Karpas-422 (cell line): ENCODE data around the gene KRTAP4-7. TPM values are rescaled to one million over a fixed set of nuclear protein-coding genes. Genes with fewer than 3 reads are reported as not detected.
"Not testable (repeated sequence)": the region's sequence is repeated elsewhere in the genome, so short reads cannot be mapped to it uniquely, and the experiment has no call there.

Experiments
- DNase-seq: peaks from one replicate; pipeline ENCODE4 v3.0.0-alpha.2; 2015
- H2AFZ ChIP-seq: fragments of 200-600 bp; sonication (generic); 2 replicates; pipeline ENCODE4 v1.6.1; 2014; ENCODE audit warnings: antibody characterized with exemption, low read length, mixed read lengths
- H3K27ac ChIP-seq: fragments of 200-600 bp; sonication (generic); 2 replicates; pipeline ENCODE4 v1.5.1; 2014; ENCODE audit warnings: mild to moderate bottlenecking, low read length, moderate library complexity
- H3K27me3 ChIP-seq: fragments of 200-600 bp; sonication (generic); 2 replicates; pipeline ENCODE4 v1.6.1; 2014; ENCODE audit warnings: low read length, mixed read lengths
- H3K36me3 ChIP-seq: fragments of 200-600 bp; sonication (generic); 2 replicates; pipeline ENCODE4 v1.6.1; 2014; ENCODE audit warnings: low read length, mixed read lengths; ENCODE audit not compliant: insufficient read depth
- H3K4me1 ChIP-seq: fragments of 200-600 bp; sonication (generic); 2 replicates; pipeline ENCODE4 v1.6.1; 2014; ENCODE audit warnings: mild to moderate bottlenecking, low read length, mixed read lengths
- H3K4me2 ChIP-seq: fragments of 200-600 bp; sonication (generic); 2 replicates; pipeline ENCODE4 v1.6.1; 2014; ENCODE audit warnings: low read length, low read depth, mild to moderate bottlenecking; ENCODE audit not compliant: poor library complexity, severe bottlenecking
- H3K4me3 ChIP-seq: fragments of 200-600 bp; sonication (generic); 2 replicates; pipeline ENCODE4 v1.5.1; 2014; ENCODE audit warnings: mild to moderate bottlenecking, antibody characterized with exemption, low read length, mixed read lengths
- H3K79me2 ChIP-seq: fragments of 200-600 bp; sonication (generic); 2 replicates; pipeline ENCODE4 v1.6.1; 2014; ENCODE audit warnings: mild to moderate bottlenecking, low read length, mixed read lengths
- H3K9ac ChIP-seq: fragments of 200-600 bp; sonication (generic); 2 replicates; pipeline ENCODE4 v1.6.0; 2014; ENCODE audit warnings: low read length
- H3K9me2 ChIP-seq: fragments of 200-600 bp; sonication (generic), shearing (Covaris generic); replicated peaks from 2 replicates; pipeline ENCODE4 v1.6.0; 2014; ENCODE audit warnings: mild to moderate bottlenecking, low read length, moderate library complexity; ENCODE audit not compliant: insufficient read depth
- H3K9me3 ChIP-seq: fragments of 300-700, 200-600 bp; sonication (generic); 2 replicates; pipeline ENCODE4 v1.6.1; 2014; ENCODE audit warnings: low read length, mixed read lengths
- H4K20me1 ChIP-seq: fragments of 200-600 bp; sonication (generic); 2 replicates; pipeline ENCODE4 v1.6.1; 2014; ENCODE audit warnings: mild to moderate bottlenecking, antibody characterized with exemption, low read length, low read depth; ENCODE audit not compliant: insufficient read depth
- total RNA-seq: library from RNA; depleted of rRNA; stranded (reverse); fragments of >200 nt; shearing (Covaris generic); gene quantifications from 2 replicates; pipeline ENCODE4 v1.2.3, GENCODE V29; 2014; ENCODE audit warnings: low replicate concordance

Gene KRTAP4-7
- total RNA-seq, 1 experiment from 2014 or later = not detected

DNA sequence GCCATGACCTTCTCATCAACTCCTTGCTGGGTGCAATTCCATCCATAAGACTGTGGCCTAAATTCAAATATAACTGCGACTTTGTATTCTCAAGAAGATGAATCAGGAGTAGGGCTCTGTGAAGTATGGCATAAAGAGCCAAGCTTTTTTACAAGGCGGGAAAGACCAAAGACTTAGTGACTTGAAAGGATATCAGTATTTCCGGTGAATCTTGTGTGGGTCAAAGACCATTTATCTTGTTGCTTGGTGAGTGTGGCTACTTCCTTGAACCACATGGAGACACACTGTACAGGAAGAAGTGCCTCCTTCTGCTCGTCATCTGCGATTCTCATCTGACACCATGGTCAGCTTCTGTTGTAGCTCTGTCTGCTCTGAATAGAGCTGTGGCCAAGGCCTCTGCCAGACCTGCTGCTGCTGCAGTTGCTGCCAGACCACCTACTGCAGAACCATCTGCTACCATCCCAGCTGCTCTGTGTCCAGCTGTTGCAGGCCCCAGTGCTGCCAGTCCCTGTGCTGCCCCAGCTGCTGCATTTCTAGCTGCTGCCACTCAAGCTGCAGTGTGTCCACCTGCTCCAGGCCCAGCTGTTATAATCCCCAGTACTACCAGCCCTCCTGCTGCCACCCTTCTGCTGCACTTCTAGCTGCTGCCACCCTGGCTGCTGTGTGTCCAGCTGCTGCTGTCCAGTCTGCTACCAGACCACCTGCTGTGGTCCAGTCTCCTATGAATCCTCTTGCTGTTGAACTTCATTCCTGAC, 12.2 kb upstream of the KRTAP4-7 start:
- Histone ChIP-seq H4K20me1 (no peaks in the 10 kb centered on the region), H2AFZ (no peak overlapping the region), H3K9me2 (no peaks in the 10 kb centered on the region), H3K79me2 (no peaks in the 10 kb centered on the region), H3K4me1 (no peaks in the 10 kb centered on the region), H3K9me3 (no peaks in the 10 kb centered on the region), H3K27me3 (no peaks in the 10 kb centered on the region), H3K9ac (no peak overlapping the region), H3K4me3 (no peak overlapping the region), H3K27ac (no peak overlapping the region), H3K4me2 (no peak overlapping the region), H3K36me3 (no peaks in the 10 kb centered on the region)
- no peak for DNase-seq

DNA sequence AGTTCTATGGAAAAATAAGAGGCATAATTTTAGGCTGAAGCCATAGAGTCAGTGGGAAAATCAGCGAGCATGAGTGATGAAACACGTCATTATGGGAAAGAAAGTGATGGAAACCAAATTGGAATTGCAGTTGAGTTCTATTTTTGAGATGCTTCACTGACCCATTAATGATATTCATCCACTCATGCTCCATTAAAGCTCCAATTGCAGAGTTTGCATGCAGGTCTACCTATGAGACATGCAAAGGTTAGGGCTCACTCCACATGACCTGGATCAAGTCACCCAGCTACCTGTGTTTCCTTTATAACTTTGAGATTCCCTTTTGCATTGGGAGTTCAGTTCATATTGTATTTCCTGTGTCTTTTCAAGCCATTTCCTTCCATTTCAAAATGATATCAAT, 10.3 kb upstream of the KRTAP4-7 start:
- Histone ChIP-seq H3K36me3 (no peaks in the 10 kb centered on the region), H4K20me1 (no peaks in the 10 kb centered on the region), H3K27me3 (no peaks in the 10 kb centered on the region), H3K4me1 (no peaks in the 10 kb centered on the region), H3K9me3 (no peaks in the 10 kb centered on the region), H3K9me2 (no peaks in the 10 kb centered on the region), H3K4me3 (no peak overlapping the region), H3K9ac (no peak overlapping the region), H2AFZ (no peak overlapping the region), H3K27ac (no peak overlapping the region), H3K4me2 (no peak overlapping the region), H3K79me2 (no peaks in the 10 kb centered on the region)
- no peak for DNase-seq

DNA sequence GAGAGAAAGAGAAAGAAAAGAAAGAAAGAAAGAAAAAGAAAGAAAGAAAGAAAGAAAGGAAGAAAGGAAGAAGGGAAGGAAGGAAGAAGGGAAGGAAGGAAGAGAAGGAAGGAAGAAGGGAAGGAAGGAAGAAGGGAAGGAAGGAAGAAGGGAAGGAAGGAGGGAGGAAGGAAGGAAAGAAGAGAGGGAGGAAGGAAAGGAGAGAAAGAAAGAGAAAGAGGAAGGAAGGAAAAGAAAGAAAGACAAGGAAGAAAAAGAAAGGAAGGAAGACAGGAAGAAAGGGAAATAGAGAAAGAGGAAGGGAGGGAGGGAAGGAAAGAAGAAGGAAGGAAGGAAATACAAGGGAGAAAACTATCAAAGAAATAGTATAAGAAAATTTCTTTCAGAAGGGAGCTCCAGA, 7.2 kb upstream of the KRTAP4-7 start:
- Histone ChIP-seq H3K4me2 (no peak overlapping the region), H3K36me3 (no peaks in the 10 kb centered on the region), H3K4me3 (no peak overlapping the region), H4K20me1 (no peaks in the 10 kb centered on the region), H3K27ac (no peak overlapping the region), H2AFZ (no peak overlapping the region), H3K9me2 (no peaks in the 10 kb centered on the region), H3K9ac (no peak overlapping the region), H3K27me3 (no peaks in the 10 kb centered on the region), H3K79me2 (no peaks in the 10 kb centered on the region), H3K9me3 (no peaks in the 10 kb centered on the region), H3K4me1 (no peaks in the 10 kb centered on the region)
- DNase-seq = no peak

DNA sequence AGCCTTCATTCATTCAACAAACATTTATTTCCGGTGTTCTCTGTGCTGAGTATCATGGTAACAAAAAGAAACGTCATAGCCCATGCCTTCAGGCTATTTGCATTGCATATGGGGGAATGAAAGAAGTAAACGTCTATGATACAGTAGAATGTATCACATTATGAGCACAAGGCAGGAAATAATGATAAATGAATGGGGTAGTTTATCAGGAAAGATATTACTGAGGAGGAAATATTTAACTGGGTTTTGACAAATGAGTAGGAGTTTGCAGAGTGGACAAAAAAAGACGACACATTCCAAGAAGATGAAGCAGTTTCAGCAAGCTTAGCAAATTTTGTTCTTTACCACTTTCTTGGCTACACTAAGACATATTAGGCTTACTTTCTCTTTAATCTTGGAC, 1.3 kb upstream of the KRTAP4-7 start:
- no peaks in the 10 kb centered on the region for H3K79me2 ChIP-seq
- no peaks in the 10 kb centered on the region for H3K9me3 ChIP-seq
- no peaks in the 10 kb centered on the region for H3K4me1 ChIP-seq
- DNase-seq = no peak
- no peak overlapping the region for H3K9ac ChIP-seq
- H3K4me3 ChIP-seq = no peak overlapping the region
- no peaks in the 10 kb centered on the region for H3K9me2 ChIP-seq
- H2AFZ ChIP-seq = no peak overlapping the region
- H3K4me2 ChIP-seq = no peak overlapping the region
- H3K27ac ChIP-seq = no peak overlapping the region
- no peaks in the 10 kb centered on the region for H3K36me3 ChIP-seq
- no peaks in the 10 kb centered on the region for H4K20me1 ChIP-seq
- no peaks in the 10 kb centered on the region for H3K27me3 ChIP-seq

DNA sequence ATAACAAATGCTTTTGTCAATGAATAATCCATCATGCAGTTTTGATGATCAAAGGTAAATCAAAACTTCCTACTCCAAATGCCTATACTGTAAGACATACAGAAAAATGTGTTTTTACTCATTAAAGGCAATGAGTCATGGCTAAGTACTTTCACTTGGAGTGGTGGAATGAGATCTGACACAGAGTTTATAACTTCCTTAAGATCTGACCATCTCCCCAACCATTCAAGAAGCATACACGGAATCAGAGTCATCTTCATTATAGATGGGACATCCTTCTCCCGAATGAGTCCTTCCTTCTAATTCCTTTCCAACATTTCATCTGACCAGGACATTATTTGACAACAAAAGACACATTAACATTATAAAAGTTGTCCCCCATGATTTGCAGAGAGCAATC, 523 bp upstream of the KRTAP4-7 start:
- H2AFZ ChIP-seq, H3K4me2 ChIP-seq, H4K20me1 ChIP-seq, H3K36me3 ChIP-seq, H3K4me3 ChIP-seq, DNase-seq, H3K9me2 ChIP-seq, H3K9me3 ChIP-seq, H3K27ac ChIP-seq, H3K79me2 ChIP-seq, H3K27me3 ChIP-seq, H3K9ac ChIP-seq, H3K4me1 ChIP-seq: not testable (repeated sequence)

DNA sequence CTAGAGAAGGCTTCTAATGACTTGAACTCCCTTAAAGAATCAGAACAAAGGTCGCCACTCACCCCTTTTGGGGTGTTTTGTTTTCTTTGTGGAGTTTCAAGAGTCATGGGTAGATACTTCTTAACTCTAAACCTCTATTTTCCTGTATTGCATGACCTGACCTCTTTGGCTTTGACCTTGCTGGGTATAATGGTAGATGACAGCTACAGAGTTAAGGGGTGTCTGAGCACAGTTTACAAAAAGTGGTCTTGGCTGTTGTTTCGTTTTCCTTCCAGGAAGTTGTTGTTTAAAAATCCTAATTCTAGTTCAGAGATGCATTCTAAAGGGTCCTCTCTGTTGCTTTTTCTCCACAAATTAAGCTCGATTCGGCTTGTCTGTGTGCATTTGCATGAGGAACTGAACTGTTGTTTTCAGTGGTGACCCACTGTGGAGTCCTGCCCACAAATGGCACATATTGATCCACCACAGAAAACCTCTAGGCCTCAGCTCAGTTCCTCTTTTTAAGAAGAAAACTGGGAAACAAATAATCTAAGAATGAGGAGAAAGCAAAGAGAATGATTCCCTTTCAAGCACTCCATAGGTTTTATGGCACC, 4.9 kb downstream of the KRTAP4-7 start:
- not testable (repeated sequence) for H3K9me3 ChIP-seq, H4K20me1 ChIP-seq, H3K27ac ChIP-seq, H3K79me2 ChIP-seq, H2AFZ ChIP-seq, H3K4me3 ChIP-seq, H3K36me3 ChIP-seq, H3K27me3 ChIP-seq, H3K9ac ChIP-seq, H3K4me2 ChIP-seq, H3K4me1 ChIP-seq, DNase-seq, H3K9me2 ChIP-seq

DNA sequence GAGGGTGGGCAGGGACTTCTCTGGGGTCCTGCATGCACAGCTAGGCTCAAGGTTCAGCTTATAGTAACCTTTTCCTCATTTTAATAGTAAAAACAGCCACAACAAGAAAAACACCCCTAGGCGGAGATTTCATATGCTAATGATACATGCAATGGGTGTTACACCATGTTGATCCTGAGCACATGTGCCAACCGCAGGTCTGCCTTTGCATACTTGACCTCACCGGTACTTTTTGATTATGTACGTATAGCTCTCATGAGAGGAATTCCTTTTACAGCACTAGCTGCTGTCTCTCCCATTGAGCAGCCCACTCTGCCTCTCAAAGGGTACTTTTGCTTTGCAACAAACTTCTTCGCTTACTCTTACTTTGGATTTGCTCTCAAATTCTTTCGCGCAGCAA, 12.1 kb downstream of the KRTAP4-7 start:
- H3K4me3 ChIP-seq = no peak overlapping the region
- no peaks in the 10 kb centered on the region for H3K27me3 ChIP-seq
- no peaks in the 10 kb centered on the region for H3K79me2 ChIP-seq
- no peaks in the 10 kb centered on the region for H3K9me2 ChIP-seq
- no peaks in the 10 kb centered on the region for H3K9me3 ChIP-seq
- no peaks in the 10 kb centered on the region for H4K20me1 ChIP-seq
- H3K9ac ChIP-seq = no peak overlapping the region
- H3K4me1 ChIP-seq = no peaks in the 10 kb centered on the region
- H2AFZ ChIP-seq = no peak overlapping the region
- no peak overlapping the region for H3K27ac ChIP-seq
- H3K36me3 ChIP-seq = no peaks in the 10 kb centered on the region
- no peak for DNase-seq
- H3K4me2 ChIP-seq = no peak overlapping the region

DNA sequence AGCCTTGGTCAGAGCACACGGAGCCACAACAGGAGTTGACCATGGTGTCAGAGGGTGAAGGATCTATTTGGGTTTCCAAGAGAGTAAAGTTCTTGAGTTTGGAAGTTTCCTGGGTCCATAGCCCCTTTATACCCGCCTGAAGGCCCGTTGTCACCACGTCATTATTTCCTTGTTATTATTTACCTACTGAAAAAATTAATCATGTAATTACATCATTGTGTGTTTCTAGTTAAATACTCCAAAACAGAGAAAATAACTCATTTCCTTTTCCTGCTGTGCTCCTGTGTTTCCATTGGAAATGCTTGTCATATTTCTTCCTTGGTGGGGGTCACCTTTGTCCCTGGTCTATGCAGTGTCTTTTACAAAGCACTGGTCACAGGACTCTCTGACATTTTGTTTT, 14.1 kb downstream of the KRTAP4-7 start, which contains the start of gene KRTAP4-8:
Gene KRTAP4-8 (minus strand): TSS at position 101 of the 400 bp plus-strand sequence. CDS start 58 bp downstream, at position 43.
- Histone ChIP-seq H3K4me1 (no peaks in the 10 kb centered on the region), H3K4me3 (no peak within 1 kb of the TSS), H4K20me1 (no peaks in the 10 kb centered on the region), H3K9me2 (no peaks in the 10 kb centered on the region), H3K4me2 (no peak within 1 kb of the TSS), H3K9ac (no peak within 1 kb of the TSS), H3K36me3 (no peaks in the 10 kb centered on the region), H3K79me2 (no peaks in the 10 kb centered on the region), H3K9me3 (no peaks in the 10 kb centered on the region), H3K27ac (no peak within 1 kb of the TSS), H3K27me3 (no peaks in the 10 kb centered on the region), H2AFZ (no peak within 1 kb of the TSS)
- no peak for DNase-seq
